Dermis microvascular lymphatic vessel endothelial cell (primary cell): ENCODE measurements around the gene CACNA2D4. TPM values are rescaled to one million over a fixed set of nuclear protein-coding genes. Genes with fewer than 3 reads are reported as not detected.

Experiments
- DNase-seq, 2 donors: peaks; one replicate each; pipeline versions ENCODE4 v3.0.0 to v3.0.0-alpha.2; 2010; ENCODE audit warnings: low read depth in 2 of 2
- total RNA-seq: library from RNA; depleted of rRNA; stranded (reverse); fragments of >200 nt; gene quantifications from 2 replicates; pipeline ENCODE4 v1.2.1, GENCODE V29; 2014

CACNA2D4 gene
- total RNA-seq, 1 donor from 2014 or later = 0.26 TPM

GRCh38 chr12:1919284-1919683 is 832 bp upstream of the CACNA2D4 start:
- no peak for DNase-seq

- no peak for DNase-seq
These were observed 408 bp upstream of the CACNA2D4 start for GRCh38 chr12:1918884-1919236.

- no peak for DNase-seq
These were observed 1.0 kb downstream of the CACNA2D4 start for GRCh38 chr12:1917172-1918070.

- peak in 1 of 2 donors; percentile 16 for DNase-seq
These were observed 1.9 kb downstream of the CACNA2D4 start for GRCh38 chr12:1916371-1917171.

- DNase-seq = no peak
These were observed 3.1 kb downstream of the CACNA2D4 start for GRCh38 chr12:1915082-1915968.

GRCh38 chr12:1914114-1914911 is 4.1 kb downstream of the CACNA2D4 start:
- no peak for DNase-seq

- no peak for DNase-seq
These were observed 4.9 kb downstream of the CACNA2D4 start for GRCh38 chr12:1913377-1914113.

GRCh38 chr12:1912580-1913376 is 5.7 kb downstream of the CACNA2D4 start:
- peak in 1 of 2 donors; percentile 11 for DNase-seq

- no peak for DNase-seq
These were observed 6.6 kb downstream of the CACNA2D4 start for GRCh38 chr12:1911598-1912575.

- DNase-seq = no peak
These were observed 8.0 kb downstream of the CACNA2D4 start for GRCh38 chr12:1910468-1910867.

GRCh38 chr12:1908758-1909157 is 9.7 kb downstream of the CACNA2D4 start:
- DNase-seq = no peak

- peak in 1 of 2 donors; percentile 39 for DNase-seq
These were observed 10.5 kb downstream of the CACNA2D4 start for GRCh38 chr12:1907652-1908611.

- no peak for DNase-seq
These were observed 11.9 kb downstream of the CACNA2D4 start for GRCh38 chr12:1906579-1906978.

- DNase-seq = no peak
These were observed 13.6 kb downstream of the CACNA2D4 start for GRCh38 chr12:1904875-1905274.

- no peak for DNase-seq
These were observed 21.5 kb downstream of the CACNA2D4 start for GRCh38 chr12:1896964-1897363.

GRCh38 chr12:1890810-1891209 is 27.6 kb downstream of the CACNA2D4 start:
- no peak for DNase-seq
